Measurements from ENCODE around the gene SH3GL3.
A peak's percentile ranks its signal among the peaks of the same experiment; 100 is the strongest.

SH3GL3 gene

DNA sequence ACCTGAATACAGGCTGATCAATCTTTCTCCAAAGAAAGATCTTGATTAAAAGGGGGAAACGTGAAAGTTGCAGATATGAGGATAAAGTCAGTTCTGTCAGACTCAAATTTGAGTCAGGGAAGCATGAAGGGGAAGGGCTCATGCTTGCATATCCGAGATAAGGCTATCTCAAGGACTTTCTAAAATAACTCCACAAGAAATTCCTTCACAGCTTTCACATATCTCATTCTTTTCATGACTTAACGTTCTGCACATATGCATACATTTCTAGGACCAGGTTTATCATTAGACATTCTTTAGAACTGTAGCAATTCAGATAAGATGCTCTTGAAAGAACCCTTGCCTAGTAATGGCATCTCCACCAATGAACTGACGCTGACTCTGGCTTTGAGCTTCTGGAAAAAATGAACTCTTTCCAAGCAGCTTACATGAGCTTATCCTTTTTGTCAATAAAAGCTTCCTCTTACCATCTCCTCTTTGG lies 15.9 kb downstream of the SH3GL3 start:
- H3K9ac ChIP-seq (ENCODE audit: low read depth, low read length) = no peak overlapping the region
- H3K4me1 ChIP-seq (ENCODE audit: insufficient read depth, low read length) = peaks cover 2% of the 10 kb centered on the region; the same call in 1 of the 2 replicates
- H3K36me3 ChIP-seq (ENCODE audit: insufficient read depth, low read length) = no peaks in the 10 kb centered on the region
- H3K27ac ChIP-seq (ENCODE audit: low read depth, low read length) = no peak overlapping the region
- WGBS = 87% methylated on average over 4 of the region's 4 CpGs
- H3K9me3 ChIP-seq (ENCODE audit: insufficient read depth, low read depth, low read length) = no peaks in the 10 kb centered on the region
- no peak overlapping the region for H3K4me3 ChIP-seq (ENCODE audit: low read length)
- no peaks in the 10 kb centered on the region for H3K27me3 ChIP-seq (ENCODE audit: insufficient read depth, low read length)

DNA sequence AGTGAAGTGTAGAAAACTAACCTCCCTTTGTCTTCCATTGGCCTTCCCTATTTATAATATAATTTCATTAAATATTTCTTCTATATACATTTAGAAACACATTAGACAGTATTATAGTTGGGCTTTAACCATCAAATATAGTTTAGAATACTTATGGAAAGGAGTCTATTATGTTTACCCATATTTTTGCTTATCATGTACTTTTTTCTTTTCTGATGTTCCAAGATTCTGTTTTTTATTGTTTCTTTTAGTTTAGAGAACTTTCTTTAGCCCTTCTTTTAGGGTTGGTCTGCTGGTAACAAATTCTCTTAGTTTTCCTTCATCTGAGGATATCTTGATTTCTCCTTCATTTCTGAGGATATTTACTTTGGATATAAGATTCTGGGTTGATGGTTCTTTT lies 23.7 kb downstream of the SH3GL3 start:
- Histone ChIP-seq H3K9ac (ENCODE audit: low read depth, low read length) (no peak overlapping the region), H3K27me3 (ENCODE audit: insufficient read depth, low read length) (no peaks in the 10 kb centered on the region), H3K4me3 (ENCODE audit: low read length) (no peak overlapping the region), H3K9me3 (ENCODE audit: insufficient read depth, low read depth, low read length) (peaks cover 3% of the 10 kb centered on the region; the same call in 1 of the 2 replicates), H3K4me1 (ENCODE audit: insufficient read depth, low read length) (peaks cover 13% of the 10 kb centered on the region), H3K36me3 (ENCODE audit: insufficient read depth, low read length) (no peaks in the 10 kb centered on the region), H3K27ac (ENCODE audit: low read depth, low read length) (no peak overlapping the region; the same call in 1 of the 2 replicates)

DNA sequence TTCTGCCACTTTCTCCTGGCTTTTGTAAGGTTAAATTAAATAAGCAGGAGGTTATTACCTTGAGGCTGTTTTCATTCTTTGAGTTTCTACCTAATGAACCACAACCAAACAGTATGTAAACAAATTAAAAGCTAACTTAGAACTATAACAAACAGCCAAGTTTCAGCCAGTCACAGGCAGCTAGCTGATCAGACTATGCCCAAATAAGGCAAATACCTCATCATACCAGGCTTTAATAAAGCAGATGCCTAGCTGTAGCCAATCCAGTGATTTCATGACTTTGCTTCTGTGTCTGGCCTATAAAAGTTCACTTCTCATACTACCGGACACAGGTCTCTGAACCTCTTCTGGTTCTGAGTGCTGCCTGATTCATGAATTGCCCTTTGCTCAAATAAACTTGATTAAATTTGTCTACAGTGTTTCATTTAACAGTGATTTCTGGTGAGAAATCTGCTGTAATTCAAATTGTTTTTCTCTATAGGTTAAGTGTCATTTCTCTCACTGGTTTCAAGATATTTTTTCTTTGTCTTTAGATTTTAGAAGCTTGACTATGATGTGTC lies 24.2 kb downstream of the SH3GL3 start:
- no peak overlapping the region for H3K4me3 ChIP-seq (ENCODE audit: low read length)
- H3K27me3 ChIP-seq (ENCODE audit: insufficient read depth, low read length) = no peaks in the 10 kb centered on the region
- no peaks in the 10 kb centered on the region for H3K36me3 ChIP-seq (ENCODE audit: insufficient read depth, low read length)
- peaks cover 18% of the 10 kb centered on the region for H3K4me1 ChIP-seq (ENCODE audit: insufficient read depth, low read length)
- peaks cover 3% of the 10 kb centered on the region; the same call in 1 of the 2 replicates for H3K9me3 ChIP-seq (ENCODE audit: insufficient read depth, low read depth, low read length)
- no peak overlapping the region for H3K9ac ChIP-seq (ENCODE audit: low read depth, low read length)
- WGBS = 100% methylated on average over 1 of the region's 1 CpG
- H3K27ac ChIP-seq (ENCODE audit: low read depth, low read length) = no peak overlapping the region; the same call in 1 of the 2 replicates

DNA sequence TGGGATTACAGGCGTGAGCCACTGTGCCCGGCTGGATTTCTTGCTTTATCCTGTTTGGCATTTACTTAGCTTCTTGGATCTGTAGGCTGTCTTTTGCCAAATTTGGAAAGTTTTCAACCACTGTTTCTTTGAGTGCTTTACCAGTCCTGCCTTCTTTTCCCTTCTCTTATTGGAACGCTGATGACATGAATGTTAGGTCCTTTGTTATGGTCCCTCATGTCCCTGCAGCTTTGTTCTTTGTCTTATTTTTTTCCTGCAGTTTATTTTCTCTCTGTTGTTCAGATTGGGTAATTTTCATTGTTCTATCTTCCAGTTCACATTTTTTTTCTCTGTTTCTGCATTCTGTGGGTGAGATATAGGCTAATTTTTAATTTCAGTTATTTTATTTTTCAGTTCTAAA lies 25.0 kb downstream of the SH3GL3 start:
- 97% methylated on average over 3 of the region's 3 CpGs for WGBS
- Histone ChIP-seq H3K9me3 (ENCODE audit: insufficient read depth, low read depth, low read length) (peaks cover 3% of the 10 kb centered on the region; the same call in 1 of the 2 replicates), H3K27me3 (ENCODE audit: insufficient read depth, low read length) (no peaks in the 10 kb centered on the region), H3K27ac (ENCODE audit: low read depth, low read length) (no peak overlapping the region), H3K9ac (ENCODE audit: low read depth, low read length) (no peak overlapping the region), H3K4me3 (ENCODE audit: low read length) (no peak overlapping the region), H3K4me1 (ENCODE audit: insufficient read depth, low read length) (peaks cover 25% of the 10 kb centered on the region), H3K36me3 (ENCODE audit: insufficient read depth, low read length) (no peaks in the 10 kb centered on the region)

DNA sequence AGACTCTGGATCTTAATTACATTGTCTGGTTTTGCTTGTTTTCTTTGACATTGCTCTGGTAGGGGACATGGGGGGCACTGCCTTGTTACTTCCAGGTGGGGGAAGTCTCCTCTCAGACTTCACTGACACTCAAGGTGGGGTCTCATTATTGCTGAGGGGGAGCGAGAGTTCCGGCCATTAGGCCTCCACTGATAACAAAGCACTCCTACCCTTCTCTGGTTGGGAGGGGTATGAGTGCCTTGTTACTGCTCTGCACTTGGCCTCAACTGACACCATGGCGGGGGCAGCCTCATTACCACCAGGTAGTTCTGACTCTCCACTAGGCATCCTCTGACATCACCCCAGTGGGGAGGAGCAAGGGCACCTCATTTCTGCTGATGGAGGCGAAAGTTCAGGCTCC lies 25.7 kb downstream of the SH3GL3 start:
- Histone ChIP-seq H3K27me3 (ENCODE audit: insufficient read depth, low read length) (no peaks in the 10 kb centered on the region), H3K36me3 (ENCODE audit: insufficient read depth, low read length) (no peaks in the 10 kb centered on the region), H3K4me1 (ENCODE audit: insufficient read depth, low read length) (peaks cover 32% of the 10 kb centered on the region), H3K9me3 (ENCODE audit: insufficient read depth, low read depth, low read length) (peaks cover 3% of the 10 kb centered on the region; the same call in 1 of the 2 replicates), H3K9ac (ENCODE audit: low read depth, low read length) (no peak overlapping the region), H3K4me3 (ENCODE audit: low read length) (no peak overlapping the region), H3K27ac (ENCODE audit: low read depth, low read length) (no peak overlapping the region)
- WGBS = no CpG with 5 or more reads among the region's 4 CpGs

DNA sequence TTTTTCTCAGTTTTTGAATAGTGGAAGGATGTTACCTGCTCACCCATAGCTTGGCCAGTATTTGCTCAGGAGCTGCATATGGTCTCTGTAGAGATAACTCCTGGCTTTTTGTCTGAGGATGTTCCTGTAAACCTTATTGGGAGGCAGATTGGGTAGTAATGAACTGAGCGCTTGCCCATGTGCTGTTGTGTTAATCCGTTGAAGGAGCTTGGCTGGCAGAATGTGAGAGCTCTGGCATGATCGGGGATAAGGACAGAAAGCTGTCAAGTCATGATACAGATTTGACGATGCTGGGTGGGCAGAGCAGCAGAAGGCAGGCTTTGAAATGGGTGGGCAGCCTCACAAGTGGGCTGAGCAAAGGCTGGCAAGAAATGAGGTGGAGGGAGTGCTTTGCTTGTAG lies 27.4 kb downstream of the SH3GL3 start:
- Histone ChIP-seq H3K36me3 (ENCODE audit: insufficient read depth, low read length) (no peaks in the 10 kb centered on the region), H3K9ac (ENCODE audit: low read depth, low read length) (peak overlapping the region; percentile 30; the same call in 1 of the 2 replicates), H3K4me3 (ENCODE audit: low read length) (no peak overlapping the region), H3K27me3 (ENCODE audit: insufficient read depth, low read length) (no peaks in the 10 kb centered on the region), H3K4me1 (ENCODE audit: insufficient read depth, low read length) (peaks cover 32% of the 10 kb centered on the region), H3K9me3 (ENCODE audit: insufficient read depth, low read depth, low read length) (peaks cover 3% of the 10 kb centered on the region; the same call in 1 of the 2 replicates), H3K27ac (ENCODE audit: low read depth, low read length) (no peak overlapping the region)
- 68% methylated on average over 4 of the region's 4 CpGs for WGBS

DNA sequence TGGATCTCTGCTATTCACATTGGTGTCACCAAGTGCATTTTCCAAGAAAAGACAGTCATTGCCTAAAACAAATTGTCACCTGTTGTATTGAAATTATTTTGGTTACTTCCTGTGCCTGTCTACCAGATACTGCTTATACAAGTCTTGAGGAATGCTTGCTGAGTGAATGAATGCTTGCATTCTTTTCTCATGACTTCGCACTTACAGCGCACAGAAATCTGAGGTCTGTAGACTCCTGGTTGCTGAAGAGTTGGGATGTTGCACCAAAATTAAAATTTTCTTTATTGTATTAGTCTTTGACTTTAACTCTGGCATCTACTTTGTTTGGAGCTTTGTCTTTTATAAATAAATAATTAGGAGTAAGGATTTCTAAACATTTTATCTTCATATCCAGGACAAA lies 28.4 kb downstream of the SH3GL3 start:
- H3K4me3 ChIP-seq (ENCODE audit: low read length) = no peak overlapping the region
- peaks cover 32% of the 10 kb centered on the region for H3K4me1 ChIP-seq (ENCODE audit: insufficient read depth, low read length)
- no peaks in the 10 kb centered on the region for H3K36me3 ChIP-seq (ENCODE audit: insufficient read depth, low read length)
- no peak overlapping the region for H3K9ac ChIP-seq (ENCODE audit: low read depth, low read length)
- H3K27me3 ChIP-seq (ENCODE audit: insufficient read depth, low read length) = no peaks in the 10 kb centered on the region
- H3K27ac ChIP-seq (ENCODE audit: low read depth, low read length) = no peak overlapping the region
- WGBS = 80% methylated on average over 2 of the region's 2 CpGs
- H3K9me3 ChIP-seq (ENCODE audit: insufficient read depth, low read depth, low read length) = peaks cover 3% of the 10 kb centered on the region; the same call in 1 of the 2 replicates

DNA sequence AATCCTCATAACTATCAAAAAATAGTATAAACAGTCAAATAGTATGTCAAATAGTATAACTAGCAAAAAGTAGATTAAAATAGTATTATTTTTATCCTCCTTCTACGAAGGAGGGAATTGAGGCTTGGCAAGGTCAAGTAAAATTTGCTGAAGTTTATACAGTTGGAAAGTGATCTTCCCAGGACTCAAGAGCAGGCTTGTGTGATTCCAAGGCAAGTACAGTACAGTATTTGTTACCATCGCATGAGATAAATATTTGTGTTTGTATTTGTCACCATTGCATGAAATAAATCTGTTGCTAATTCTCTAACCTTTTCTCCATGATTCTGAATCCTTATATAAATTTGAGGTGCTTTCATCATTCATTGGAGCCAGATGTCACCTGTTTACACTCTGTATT lies 28.9 kb downstream of the SH3GL3 start:
- Histone ChIP-seq H3K9me3 (ENCODE audit: insufficient read depth, low read depth, low read length) (peaks cover 3% of the 10 kb centered on the region; the same call in 1 of the 2 replicates), H3K27ac (ENCODE audit: low read depth, low read length) (no peak overlapping the region), H3K36me3 (ENCODE audit: insufficient read depth, low read length) (no peaks in the 10 kb centered on the region), H3K9ac (ENCODE audit: low read depth, low read length) (no peak overlapping the region), H3K4me3 (ENCODE audit: low read length) (no peak overlapping the region), H3K27me3 (ENCODE audit: insufficient read depth, low read length) (no peaks in the 10 kb centered on the region), H3K4me1 (ENCODE audit: insufficient read depth, low read length) (peaks cover 32% of the 10 kb centered on the region)
- 98% methylated on average over 2 of the region's 2 CpGs for WGBS

DNA sequence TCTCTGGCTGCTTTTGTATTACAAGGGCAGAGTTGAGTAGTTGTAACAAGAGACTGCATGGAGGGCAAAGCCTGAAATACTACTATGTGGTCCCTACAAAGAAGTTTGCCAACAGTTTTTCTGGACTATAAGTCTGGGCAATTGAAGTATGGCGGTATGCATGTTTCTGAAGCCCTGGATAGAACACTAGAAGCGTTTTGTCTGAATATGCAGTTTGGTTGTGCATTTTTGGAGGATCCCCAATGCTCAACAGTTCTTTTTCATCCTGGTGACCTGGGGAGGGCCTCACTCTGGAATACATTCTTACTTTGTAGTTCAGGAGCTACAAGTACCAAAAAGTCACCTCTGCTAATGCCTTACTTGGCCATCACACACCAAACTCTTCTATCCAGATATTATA lies 29.6 kb downstream of the SH3GL3 start:
- H3K9ac ChIP-seq (ENCODE audit: low read depth, low read length) = no peak overlapping the region
- H3K27me3 ChIP-seq (ENCODE audit: insufficient read depth, low read length) = no peaks in the 10 kb centered on the region
- H3K9me3 ChIP-seq (ENCODE audit: insufficient read depth, low read depth, low read length) = no peaks in the 10 kb centered on the region
- 93% methylated on average over 2 of the region's 2 CpGs for WGBS
- H3K4me3 ChIP-seq (ENCODE audit: low read length) = no peak overlapping the region
- no peaks in the 10 kb centered on the region for H3K36me3 ChIP-seq (ENCODE audit: insufficient read depth, low read length)
- peaks cover 32% of the 10 kb centered on the region for H3K4me1 ChIP-seq (ENCODE audit: insufficient read depth, low read length)
- no peak overlapping the region for H3K27ac ChIP-seq (ENCODE audit: low read depth, low read length)

DNA sequence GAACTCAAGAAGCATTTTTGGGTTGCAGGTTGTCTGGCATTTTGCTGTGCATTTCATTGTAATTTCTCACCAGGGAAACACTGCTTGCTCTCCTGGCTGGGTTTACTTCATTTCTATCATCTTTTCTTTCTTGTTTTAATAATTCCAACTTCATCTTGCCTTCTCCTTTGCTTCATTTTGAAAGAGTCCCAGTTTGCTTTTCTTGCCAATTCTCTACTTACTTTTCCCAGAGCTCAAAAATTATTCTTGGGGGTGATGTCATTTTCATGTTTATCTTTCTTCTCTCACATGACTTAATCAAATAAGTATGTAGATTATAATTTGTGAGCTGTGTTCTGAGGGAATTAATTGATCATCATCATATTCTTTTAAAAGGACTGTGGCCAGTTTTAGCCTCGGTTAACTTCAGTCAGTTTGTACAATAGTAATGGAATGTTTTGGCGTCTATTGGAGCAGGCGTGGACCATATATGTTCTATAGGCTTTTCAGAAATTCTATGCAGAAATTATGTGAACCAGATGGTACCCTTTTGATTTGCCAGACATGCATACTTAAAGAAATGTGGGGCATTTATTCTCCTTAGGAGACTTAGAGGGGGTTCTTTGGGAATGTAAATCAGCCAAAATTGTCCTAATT lies 30.1 kb downstream of the SH3GL3 start:
- no peak overlapping the region for H3K27ac ChIP-seq (ENCODE audit: low read depth, low read length)
- WGBS = 91% methylated on average over 3 of the region's 3 CpGs
- H3K9me3 ChIP-seq (ENCODE audit: insufficient read depth, low read depth, low read length) = no peaks in the 10 kb centered on the region

DNA sequence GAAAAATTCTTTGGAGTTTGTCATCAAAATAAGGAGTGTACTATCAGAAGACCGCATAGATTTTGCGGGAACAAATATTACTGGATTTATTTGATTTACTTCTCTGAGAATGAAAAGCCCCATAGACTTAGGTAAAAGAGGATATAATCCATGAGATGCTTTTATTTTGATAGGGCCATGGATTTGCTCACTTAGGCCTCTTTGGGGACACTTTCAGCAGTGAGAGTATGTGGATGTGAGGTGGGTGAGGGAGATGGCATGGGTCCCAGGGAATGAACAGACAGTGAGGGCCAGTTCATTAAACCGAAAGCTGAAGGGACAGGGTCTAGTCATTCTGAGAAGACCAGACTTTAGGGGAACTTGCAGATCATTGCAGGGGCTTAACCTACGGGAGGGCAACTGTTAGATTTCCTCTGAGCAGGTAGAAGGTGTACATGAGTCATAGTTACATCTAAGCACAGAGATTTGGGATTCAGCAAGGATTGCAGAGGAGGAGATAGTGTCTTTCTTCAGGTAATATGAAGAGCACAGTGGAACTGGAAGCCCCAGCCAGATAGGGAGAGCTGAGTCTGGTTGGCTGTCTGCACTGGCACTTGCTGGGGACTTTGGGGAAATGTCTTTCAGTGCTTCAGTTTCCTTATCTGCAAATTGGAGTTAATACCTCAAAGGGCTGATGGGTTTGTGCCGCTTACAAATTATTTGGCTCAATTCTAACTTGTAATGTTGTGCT lies 30.8 kb downstream of the SH3GL3 start:
- Histone ChIP-seq H3K36me3 (ENCODE audit: insufficient read depth, low read length) (no peaks in the 10 kb centered on the region), H3K27me3 (ENCODE audit: insufficient read depth, low read length) (no peaks in the 10 kb centered on the region), H3K9ac (ENCODE audit: low read depth, low read length) (no peak overlapping the region), H3K4me1 (ENCODE audit: insufficient read depth, low read length) (peaks cover 32% of the 10 kb centered on the region), H3K9me3 (ENCODE audit: insufficient read depth, low read depth, low read length) (no peaks in the 10 kb centered on the region), H3K27ac (ENCODE audit: low read depth, low read length) (no peak overlapping the region), H3K4me3 (ENCODE audit: low read length) (no peak overlapping the region)
- WGBS = 90% methylated on average over 5 of the region's 5 CpGs

More for the DNA sequence above, 30.1 kb downstream of the SH3GL3 start:
- H3K4me1 ChIP-seq (ENCODE audit: insufficient read depth, low read length) = peaks cover 32% of the 10 kb centered on the region
- H3K4me3 ChIP-seq (ENCODE audit: low read length) = no peak overlapping the region
- H3K27me3 ChIP-seq (ENCODE audit: insufficient read depth, low read length) = no peaks in the 10 kb centered on the region
- H3K9ac ChIP-seq (ENCODE audit: low read depth, low read length) = no peak overlapping the region
- H3K36me3 ChIP-seq (ENCODE audit: insufficient read depth, low read length) = no peaks in the 10 kb centered on the region

All from HUES64 (cell line).